Esophagus squamous epithelium (tissue), 4 donors: Measurements from ENCODE around the gene MAGOH.

ENCODE experiments used
- POLR2A ChIP-seq, 4 donors: fragments of 450-650 bp; IDR thresholded peaks; one replicate each; pipeline ENCODE4 v1.6.1; 2017; ENCODE audit warnings: antibody characterized with exemption in 4 of 4, mild to moderate bottlenecking in 4 of 4, moderate library complexity in 3 of 4
- TF ChIP-seq, protein P1 (sequence below), 6 experiments: fragments of 450-650 bp in 4 of 6; fragments of 200-600 bp in 2 of 6; sonication (generic) in 2 of 6; IDR thresholded peaks; one replicate each; pipeline ENCODE4 v1.5.1; 2016 to 2019; ENCODE audit warnings: antibody characterized with exemption in 6 of 6, mild to moderate bottlenecking in 4 of 6, moderate library complexity in 4 of 6

DNA sequence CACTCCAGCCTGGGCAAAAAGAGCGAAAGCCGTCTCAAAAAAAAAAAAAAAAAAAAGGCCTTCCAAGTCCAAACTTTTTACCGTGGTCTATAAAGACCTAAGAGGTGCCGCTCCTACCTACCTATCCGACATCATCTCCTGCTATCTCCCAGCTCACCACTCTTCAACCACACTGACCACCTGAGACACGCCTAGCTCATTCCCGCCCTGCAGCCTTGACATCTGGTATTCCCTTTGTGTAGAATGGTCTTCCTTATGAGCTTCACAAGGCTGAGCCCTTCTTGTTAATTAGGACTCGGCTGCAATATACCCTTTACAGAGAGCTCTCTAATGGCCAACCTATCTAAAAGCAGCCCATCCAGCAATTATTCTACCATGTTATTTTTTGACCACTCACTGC lies 680 bp downstream of the MAGOH start:
- TF ChIP-seq, protein P1, sequence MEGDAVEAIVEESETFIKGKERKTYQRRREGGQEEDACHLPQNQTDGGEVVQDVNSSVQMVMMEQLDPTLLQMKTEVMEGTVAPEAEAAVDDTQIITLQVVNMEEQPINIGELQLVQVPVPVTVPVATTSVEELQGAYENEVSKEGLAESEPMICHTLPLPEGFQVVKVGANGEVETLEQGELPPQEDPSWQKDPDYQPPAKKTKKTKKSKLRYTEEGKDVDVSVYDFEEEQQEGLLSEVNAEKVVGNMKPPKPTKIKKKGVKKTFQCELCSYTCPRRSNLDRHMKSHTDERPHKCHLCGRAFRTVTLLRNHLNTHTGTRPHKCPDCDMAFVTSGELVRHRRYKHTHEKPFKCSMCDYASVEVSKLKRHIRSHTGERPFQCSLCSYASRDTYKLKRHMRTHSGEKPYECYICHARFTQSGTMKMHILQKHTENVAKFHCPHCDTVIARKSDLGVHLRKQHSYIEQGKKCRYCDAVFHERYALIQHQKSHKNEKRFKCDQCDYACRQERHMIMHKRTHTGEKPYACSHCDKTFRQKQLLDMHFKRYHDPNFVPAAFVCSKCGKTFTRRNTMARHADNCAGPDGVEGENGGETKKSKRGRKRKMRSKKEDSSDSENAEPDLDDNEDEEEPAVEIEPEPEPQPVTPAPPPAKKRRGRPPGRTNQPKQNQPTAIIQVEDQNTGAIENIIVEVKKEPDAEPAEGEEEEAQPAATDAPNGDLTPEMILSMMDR (IDR thresholded peaks at IDR 0.05), result no peak
- TF ChIP-seq POLR2A (IDR thresholded peaks at IDR 0.05), result no peak
